NCI-H2171 (cell line): ENCODE data around the gene TCERG1L.

Experiments used
- DNase-seq: peaks from one replicate; lab custom pipeline; 2025; lab: John Stamatoyannopoulos, UW

TCERG1L gene

DNA sequence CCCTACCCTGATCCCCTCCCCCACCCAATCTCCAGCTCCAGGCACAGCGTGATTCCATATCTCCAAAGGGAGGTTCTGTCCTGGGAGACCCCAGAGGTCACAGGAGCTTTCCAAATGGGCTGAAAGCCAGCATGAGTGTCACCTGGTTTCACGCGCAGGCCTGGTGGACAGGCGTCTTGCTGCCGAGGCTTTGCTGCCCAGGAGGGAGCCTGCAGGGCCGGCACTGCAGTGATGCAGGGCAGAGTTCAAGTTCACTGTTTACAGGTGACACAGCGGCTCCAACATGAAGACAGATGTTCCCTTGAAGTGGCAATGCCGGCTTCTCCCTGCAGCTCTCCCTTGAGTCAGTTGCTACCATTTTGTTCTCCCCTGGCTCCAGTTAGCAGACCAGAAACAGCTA, 104.3 kb downstream of the TCERG1L start:
- DNase-seq, result no peak

GRCh38 chr10:131206111-131206995, 105.2 kb downstream of the TCERG1L start:
- DNase-seq, result no peak

DNA sequence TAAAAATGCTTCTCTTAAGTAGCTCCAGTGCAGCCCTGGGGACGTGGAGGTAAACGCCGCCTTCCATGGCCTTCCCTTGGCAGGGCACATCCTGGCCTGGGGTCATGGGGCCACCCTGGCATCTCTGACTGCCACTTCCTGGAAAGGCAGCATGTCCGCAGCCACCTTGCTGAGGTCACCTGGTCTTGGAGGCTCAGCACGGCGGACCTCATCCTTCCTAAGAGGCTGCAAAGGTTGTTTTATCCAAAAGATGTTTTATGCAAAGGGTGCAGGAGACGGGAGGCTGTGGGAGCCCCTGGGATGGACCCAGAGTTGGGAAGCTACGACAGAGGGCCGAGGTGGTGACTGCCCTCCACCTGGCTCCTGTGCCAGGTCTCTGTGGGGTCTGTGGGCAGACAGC, 106.0 kb downstream of the TCERG1L start:
- no peak for DNase-seq

DNA sequence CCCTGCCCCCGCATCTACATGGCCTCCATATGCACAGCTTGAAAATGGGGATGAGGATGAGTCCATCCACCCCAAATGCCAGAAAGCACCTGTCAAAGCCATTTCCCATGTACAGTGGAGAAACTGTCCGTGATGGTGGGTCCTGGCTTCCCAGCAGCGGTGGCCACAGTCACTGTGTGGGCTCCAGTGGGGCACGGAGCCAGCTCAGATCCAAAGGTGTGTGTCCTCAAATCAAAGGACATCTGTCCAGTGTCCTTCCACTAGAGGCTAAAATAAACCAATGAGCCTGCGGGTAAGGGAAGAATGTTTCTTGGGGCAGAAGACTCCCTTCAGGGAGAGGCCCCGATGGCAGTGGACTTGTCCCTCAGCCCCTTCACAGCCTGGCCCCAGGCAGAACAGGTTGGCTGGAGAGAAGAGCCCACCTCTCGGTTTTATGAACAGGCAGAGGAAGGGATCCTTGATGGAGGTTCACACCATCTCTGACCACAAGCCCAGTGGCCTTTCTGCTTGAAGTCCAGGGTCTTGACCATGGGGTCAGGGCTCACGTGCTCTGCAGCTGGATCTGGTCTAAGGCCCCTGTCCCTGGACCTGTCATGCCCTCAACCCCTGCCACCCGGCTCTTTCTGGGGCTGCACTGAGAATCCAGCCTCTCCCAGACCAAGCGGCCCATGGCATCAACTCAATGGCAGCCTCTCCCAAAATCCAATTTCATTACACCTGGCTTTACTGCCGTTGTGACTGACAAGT, 106.9 kb downstream of the TCERG1L start:
- DNase-seq, result no peak

GRCh38 chr10:131203456-131204357, 107.8 kb downstream of the TCERG1L start:
- DNase-seq, result no peak

- DNase-seq, result no peak
Measured at GRCh38 chr10:131202990-131203389, 108.5 kb downstream of the TCERG1L start.

DNA sequence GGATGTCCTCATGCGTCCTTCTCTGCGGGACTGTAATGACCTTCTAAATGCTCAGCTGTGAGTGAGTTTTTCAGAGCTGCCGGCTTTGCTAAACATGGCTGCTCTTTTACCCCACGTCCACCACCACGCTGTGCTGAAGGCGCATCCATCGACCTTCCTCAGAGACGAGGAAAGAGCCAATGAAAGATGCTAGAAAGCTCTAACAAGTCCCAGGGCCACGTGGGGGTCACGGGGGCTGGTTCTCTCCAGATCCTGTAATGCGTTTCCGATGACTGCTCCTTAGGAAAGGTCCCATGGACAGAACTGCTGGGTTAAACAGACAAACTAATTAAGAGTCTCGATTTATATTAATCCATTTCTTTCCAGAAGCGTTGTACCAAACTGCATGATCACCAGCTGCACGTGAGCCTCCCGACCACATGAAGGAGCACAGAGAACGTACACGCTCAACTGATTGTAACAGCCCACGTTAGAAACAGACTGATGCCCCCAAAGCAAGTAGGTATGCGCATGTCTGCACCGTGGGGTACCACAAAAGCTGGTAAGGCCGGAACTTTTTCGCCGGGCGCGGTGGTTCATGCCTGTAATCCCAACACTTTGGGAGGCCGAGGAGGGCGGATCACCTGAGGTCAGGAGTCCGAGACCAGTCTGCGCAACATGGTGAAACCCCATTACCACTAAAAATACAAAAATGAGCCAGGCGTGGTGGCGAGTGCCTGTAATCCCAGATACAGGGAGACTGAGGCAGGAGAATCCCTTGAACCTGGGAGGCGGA, 109.6 kb downstream of the TCERG1L start:
- DNase-seq, result no peak

GRCh38 chr10:131200856-131201470, 110.6 kb downstream of the TCERG1L start:
- no peak for DNase-seq

DNA sequence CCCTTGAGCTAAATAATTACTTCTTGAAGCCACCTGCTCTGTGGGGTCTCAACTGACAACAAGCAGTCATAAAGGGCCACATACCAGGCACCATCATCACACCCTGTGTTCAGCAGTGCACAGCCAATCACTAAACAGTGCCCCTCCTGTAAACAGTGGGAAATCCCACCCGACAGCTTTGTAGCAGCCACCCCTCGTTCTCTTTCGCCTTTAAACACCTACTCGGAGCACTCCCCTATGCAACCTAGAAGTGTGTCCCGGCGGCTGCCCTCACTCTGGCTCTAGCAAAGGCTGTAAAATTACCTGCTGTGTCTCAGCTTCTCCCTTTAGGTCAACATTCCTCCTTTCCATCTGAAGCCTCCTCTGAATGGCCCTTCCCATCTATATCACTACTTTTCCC, 111.9 kb downstream of the TCERG1L start:
- DNase-seq, result no peak

DNA sequence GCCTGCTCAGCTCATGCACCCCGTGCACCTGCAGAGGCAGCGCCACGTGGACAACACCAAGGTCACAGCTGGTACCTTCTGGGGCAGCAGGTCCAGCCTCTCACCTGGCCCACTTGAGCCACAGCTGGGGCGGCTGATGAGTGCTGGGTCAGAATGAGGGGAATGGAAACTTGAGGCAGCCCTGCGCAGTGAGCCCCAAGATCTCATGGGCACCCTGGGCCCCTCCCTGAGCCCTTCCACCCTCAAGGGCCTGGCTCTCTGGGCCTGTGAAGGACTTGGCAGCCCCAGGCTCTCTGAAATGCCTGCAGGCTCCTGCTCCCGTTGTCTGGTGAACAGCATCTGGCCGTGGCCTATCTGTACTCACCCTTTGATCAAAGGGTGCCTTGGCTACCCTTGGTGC, 112.7 kb downstream of the TCERG1L start:
- DNase-seq, result no peak

GRCh38 chr10:131198401-131198800, 113.1 kb downstream of the TCERG1L start:
- no peak for DNase-seq

DNA sequence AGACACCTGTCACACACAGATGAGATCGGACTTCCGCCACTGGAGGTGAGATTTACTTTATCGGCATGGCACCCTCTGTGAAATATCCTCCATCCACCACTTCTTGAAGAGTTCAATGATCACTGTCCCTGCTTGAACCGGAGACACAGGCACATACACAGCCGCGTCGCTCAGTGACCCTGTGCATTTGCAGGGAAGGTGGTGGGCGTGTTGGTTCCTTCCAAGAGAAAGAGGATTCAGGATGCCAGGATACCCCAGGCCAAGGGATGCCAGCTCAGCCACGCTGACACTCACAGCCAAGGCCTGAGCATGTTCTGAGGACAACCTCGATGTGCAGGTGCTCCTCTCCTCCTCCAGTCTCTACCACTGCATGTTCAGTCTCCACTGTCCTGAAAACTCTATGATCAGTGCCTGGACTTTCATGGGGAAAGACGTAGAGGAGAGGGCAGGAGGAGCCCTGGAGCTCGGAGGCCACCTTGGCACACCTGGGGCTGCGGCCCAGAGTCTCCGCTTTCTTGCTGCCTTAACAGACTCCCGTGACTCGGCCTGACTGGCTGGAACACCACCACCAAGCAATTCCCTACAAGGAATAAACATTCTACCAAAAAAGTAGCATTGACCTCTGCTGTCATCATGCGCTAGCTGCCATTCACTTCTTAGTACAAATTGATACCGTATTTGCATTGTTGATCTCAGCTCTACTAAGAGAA, 115.2 kb downstream of the TCERG1L start:
- no peak for DNase-seq

- no peak for DNase-seq
Measured at GRCh38 chr10:131195558-131196159, 115.9 kb downstream of the TCERG1L start.

DNA sequence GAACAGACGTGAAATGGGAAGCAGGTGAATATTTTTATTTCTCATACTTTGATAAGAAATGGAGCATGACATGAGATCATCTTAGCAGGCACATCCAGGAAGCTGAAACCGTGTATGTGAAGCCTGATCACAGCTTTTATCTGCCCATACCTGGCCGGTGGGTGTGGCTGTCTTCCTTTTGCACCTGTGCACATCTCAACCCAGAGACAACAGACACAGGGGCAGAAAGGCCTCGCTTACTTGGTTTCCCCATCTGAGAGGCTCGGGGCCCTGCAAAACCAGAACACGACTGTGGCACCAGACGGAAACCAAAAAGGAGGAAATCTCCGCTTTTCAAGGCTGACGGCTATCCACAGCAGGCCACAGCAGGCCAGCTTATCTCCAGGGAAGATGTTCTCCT, 116.4 kb downstream of the TCERG1L start:
- no peak for DNase-seq

- no peak for DNase-seq
Measured at GRCh38 chr10:131193923-131194322, 117.6 kb downstream of the TCERG1L start.

GRCh38 chr10:131188494-131188893, 123.0 kb downstream of the TCERG1L start:
- no peak for DNase-seq

- no peak for DNase-seq
Measured at GRCh38 chr10:131187926-131188325, 123.6 kb downstream of the TCERG1L start.

GRCh38 chr10:131187274-131187673, 124.2 kb downstream of the TCERG1L start:
- DNase-seq, result no peak

DNA sequence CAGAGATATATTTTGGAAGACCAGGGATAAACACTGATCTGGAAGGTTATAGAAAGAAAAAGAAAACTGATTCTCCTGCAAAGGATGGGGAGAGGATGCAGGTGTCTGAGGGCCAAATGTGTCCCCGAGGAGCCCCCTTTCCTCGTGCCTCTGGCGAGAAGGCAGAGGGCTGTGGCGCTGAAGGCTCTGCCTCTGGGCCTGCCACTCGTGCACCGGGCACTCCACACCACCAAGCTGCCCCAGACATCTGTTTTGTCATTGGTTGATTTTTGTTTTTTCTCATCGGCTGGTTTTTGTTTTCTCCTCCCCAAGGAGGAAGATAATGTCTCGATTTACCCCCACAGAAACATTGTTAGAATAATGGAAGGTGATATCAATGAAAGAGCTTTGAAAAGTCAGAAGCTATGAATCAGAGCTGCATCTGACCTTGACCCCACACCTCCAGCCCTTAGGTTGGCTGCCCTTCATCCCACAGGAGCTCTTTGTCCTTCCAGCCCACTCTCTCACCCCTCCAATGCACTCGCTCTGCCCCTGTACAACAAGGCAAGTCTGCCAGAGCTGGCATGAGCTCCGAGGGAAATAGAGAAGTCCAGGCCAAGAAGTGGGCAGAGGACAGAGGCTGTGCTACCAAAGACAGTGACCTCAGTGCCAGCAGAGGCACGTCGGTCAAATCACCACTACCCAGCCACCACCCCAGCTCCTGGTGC, 124.8 kb downstream of the TCERG1L start:
- DNase-seq, result no peak
